HCT116 (cell line): Measurements from ENCODE around the gene TRIM69. TPM values are rescaled to one million over a fixed set of nuclear protein-coding genes. Genes with fewer than 3 reads are reported as not detected.

Source experiments
- CBX3 ChIP-seq: IDR thresholded peaks from 2 replicates; pipeline ENCODE4 v1.6.1; 2012; ENCODE audit warnings: low read depth
- SIN3A ChIP-seq: IDR thresholded peaks from 2 replicates; pipeline ENCODE4 v1.6.1; 2012; ENCODE audit warnings: low read depth
- SP1 ChIP-seq: IDR thresholded peaks from 2 replicates; pipeline ENCODE4 v1.6.1; 2012; ENCODE audit warnings: low read depth
- ZBTB33 ChIP-seq: IDR thresholded peaks from 2 replicates; pipeline ENCODE4 v1.6.1; 2011; ENCODE audit warnings: mild to moderate bottlenecking, low read length, moderate library complexity; ENCODE audit not compliant: insufficient replicate concordance; ENCODE audit errors: extremely low read depth
- total RNA-seq: library from RNA; stranded (reverse); gene quantifications from one replicate; pipeline ENCODE4 v1.2.1, GENCODE V29; 2021; ENCODE audit not compliant: unreplicated experiment
- TF ChIP-seq, protein P1 (sequence below): IDR thresholded peaks from 2 replicates; pipeline ENCODE4 v1.6.1; 2012; ENCODE audit warnings: low read depth

The TRIM69 gene
- total RNA-seq, 1 experiment from 2014 or later = 13.0 TPM

DNA sequence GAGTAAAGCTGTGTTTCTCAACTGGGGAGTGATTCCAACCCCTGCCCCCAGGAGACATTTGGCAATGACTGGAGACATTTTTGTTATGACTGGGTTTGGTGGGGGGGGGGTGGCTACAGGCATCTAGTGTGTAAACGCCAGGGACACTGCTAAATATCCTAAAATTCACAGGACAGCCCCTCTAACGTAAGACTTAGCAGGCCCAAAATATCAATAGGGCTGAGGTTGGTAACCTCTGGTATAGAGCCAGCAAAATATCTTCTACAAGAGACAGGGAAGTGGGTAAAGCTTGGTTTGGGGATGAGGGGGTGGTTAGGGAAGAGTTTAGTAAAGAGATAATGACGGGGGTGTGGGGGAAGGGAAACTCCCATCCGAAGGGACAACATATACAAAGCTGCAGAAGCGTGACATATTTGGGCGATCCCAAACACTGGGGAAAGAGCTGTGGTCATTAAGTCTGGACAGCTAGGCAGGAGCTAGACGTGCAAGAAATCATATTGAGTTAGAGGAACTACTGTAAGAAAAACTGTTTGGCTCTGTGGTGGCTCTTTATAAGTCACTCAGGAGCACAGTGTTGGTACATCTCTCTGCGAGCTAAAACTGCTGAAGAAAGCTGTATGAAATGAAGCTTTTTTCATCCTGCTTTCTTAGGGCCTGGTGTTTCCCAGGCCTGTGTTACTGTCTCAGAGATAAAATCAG is 697 bp upstream of the TRIM69 start (continued):
- no peak for TF ChIP-seq ZBTB33
- TF ChIP-seq SP1 = no peak
- TF ChIP-seq SIN3A = no peak
- no peak for TF ChIP-seq CBX3
- TF ChIP-seq, protein P1, sequence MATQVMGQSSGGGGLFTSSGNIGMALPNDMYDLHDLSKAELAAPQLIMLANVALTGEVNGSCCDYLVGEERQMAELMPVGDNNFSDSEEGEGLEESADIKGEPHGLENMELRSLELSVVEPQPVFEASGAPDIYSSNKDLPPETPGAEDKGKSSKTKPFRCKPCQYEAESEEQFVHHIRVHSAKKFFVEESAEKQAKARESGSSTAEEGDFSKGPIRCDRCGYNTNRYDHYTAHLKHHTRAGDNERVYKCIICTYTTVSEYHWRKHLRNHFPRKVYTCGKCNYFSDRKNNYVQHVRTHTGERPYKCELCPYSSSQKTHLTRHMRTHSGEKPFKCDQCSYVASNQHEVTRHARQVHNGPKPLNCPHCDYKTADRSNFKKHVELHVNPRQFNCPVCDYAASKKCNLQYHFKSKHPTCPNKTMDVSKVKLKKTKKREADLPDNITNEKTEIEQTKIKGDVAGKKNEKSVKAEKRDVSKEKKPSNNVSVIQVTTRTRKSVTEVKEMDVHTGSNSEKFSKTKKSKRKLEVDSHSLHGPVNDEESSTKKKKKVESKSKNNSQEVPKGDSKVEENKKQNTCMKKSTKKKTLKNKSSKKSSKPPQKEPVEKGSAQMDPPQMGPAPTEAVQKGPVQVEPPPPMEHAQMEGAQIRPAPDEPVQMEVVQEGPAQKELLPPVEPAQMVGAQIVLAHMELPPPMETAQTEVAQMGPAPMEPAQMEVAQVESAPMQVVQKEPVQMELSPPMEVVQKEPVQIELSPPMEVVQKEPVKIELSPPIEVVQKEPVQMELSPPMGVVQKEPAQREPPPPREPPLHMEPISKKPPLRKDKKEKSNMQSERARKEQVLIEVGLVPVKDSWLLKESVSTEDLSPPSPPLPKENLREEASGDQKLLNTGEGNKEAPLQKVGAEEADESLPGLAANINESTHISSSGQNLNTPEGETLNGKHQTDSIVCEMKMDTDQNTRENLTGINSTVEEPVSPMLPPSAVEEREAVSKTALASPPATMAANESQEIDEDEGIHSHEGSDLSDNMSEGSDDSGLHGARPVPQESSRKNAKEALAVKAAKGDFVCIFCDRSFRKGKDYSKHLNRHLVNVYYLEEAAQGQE = no peak
